DOHH2 (cell line): Measurements from ENCODE around the gene LIM2.

ENCODE experiments used
- H3F3A ChIP-seq: fragments of 200-600 bp; sonication (generic), shearing (Covaris generic); 2 replicates; pipeline ENCODE4 v1.6.0; 2016; ENCODE audit warnings: antibody characterized with exemption, mild to moderate bottlenecking; ENCODE audit not compliant: control insufficient read depth, insufficient read depth
- H3K27ac ChIP-seq: fragments of 200-600 bp; sonication (generic); 2 replicates; pipeline ENCODE4 v1.5.1; 2014; ENCODE audit warnings: low read depth, mild to moderate bottlenecking, low read length, moderate library complexity
- H3K27me3 ChIP-seq: fragments of 200-600 bp; sonication (generic); 2 replicates; pipeline ENCODE4 v1.6.1; 2014; ENCODE audit warnings: mild to moderate bottlenecking, low read length, mixed read lengths; ENCODE audit not compliant: control insufficient read depth
- H3K36me3 ChIP-seq: fragments of 200-600 bp; sonication (generic); 2 replicates; pipeline ENCODE4 v1.6.1; 2014; ENCODE audit warnings: mild to moderate bottlenecking, low read length, moderate library complexity, mixed read lengths; ENCODE audit not compliant: control insufficient read depth
- H3K4me1 ChIP-seq: fragments of 200-600 bp; sonication (generic); 2 replicates; pipeline ENCODE4 v1.6.1; 2014; ENCODE audit warnings: mild to moderate bottlenecking, low read length, mixed read lengths; ENCODE audit not compliant: control insufficient read depth
- H3K4me2 ChIP-seq: fragments of 200-600 bp; sonication (generic); 2 replicates; pipeline ENCODE4 v1.6.0; 2014; ENCODE audit warnings: mild to moderate bottlenecking, low read length, moderate library complexity
- H3K4me3 ChIP-seq: fragments of 200-600 bp; sonication (generic); 2 replicates; pipeline ENCODE4 v1.5.1; 2014; ENCODE audit warnings: mild to moderate bottlenecking, low read length, mixed read lengths
- H3K79me2 ChIP-seq: fragments of 200-600 bp; sonication (generic); 2 replicates; pipeline ENCODE4 v1.6.1; 2014; ENCODE audit warnings: mild to moderate bottlenecking, low read length, mixed read lengths; ENCODE audit not compliant: control insufficient read depth
- H3K9me2 ChIP-seq: fragments of 200-600 bp; sonication (generic); replicated peaks from 2 replicates; pipeline ENCODE4 v1.6.1; 2014; ENCODE audit warnings: mild to moderate bottlenecking, low read length, mixed read lengths; ENCODE audit not compliant: control insufficient read depth
- H3K9me3 ChIP-seq: fragments of 200-600 bp; sonication (generic); 2 replicates; pipeline ENCODE4 v1.6.1; 2014; ENCODE audit warnings: antibody characterized with exemption, low read length, mixed read lengths; ENCODE audit not compliant: control insufficient read depth, insufficient read depth
- H4K20me1 ChIP-seq: fragments of 200-600 bp; sonication (generic); 2 replicates; pipeline ENCODE4 v1.6.0; 2014; ENCODE audit warnings: low read depth, mild to moderate bottlenecking, antibody characterized with exemption, low read length, moderate library complexity; ENCODE audit not compliant: control insufficient read depth, insufficient read depth
- CTCF ChIP-seq: fragments of 200-600 bp; sonication (generic); IDR thresholded peaks from one replicate; pipeline ENCODE4 v1.5.1; 2014; ENCODE audit warnings: antibody characterized with exemption, mild to moderate bottlenecking, low read depth, low read length; ENCODE audit not compliant: poor library complexity, severe bottlenecking
- EZH2phosphoT487 ChIP-seq: fragments of 200-600 bp; sonication (generic); IDR thresholded peaks from 2 replicates; pipeline ENCODE4 v1.6.1; 2017; ENCODE audit warnings: borderline replicate concordance, mild to moderate bottlenecking, antibody characterized with exemption, low read length, moderate library complexity, mixed read lengths

LIM2 gene

GRCh38 chr19:51333836-51334460 lies 53.8 kb downstream of the LIM2 start:
- no peak overlapping the region for H3K4me2 ChIP-seq
- peaks cover 5% of the 10 kb centered on the region for H3K4me1 ChIP-seq
- TF ChIP-seq EZH2phosphoT487: no peak
- no peak for TF ChIP-seq CTCF
- no peaks in the 10 kb centered on the region for H3K36me3 ChIP-seq
- no peaks in the 10 kb centered on the region for H3K9me3 ChIP-seq
- no peaks in the 10 kb centered on the region for H3K27me3 ChIP-seq
- H3K4me3 ChIP-seq: no peak overlapping the region
- no peak overlapping the region for H3K27ac ChIP-seq
- no peaks in the 10 kb centered on the region for H3F3A ChIP-seq
- H4K20me1 ChIP-seq: no peaks in the 10 kb centered on the region
- no peaks in the 10 kb centered on the region for H3K79me2 ChIP-seq
- H3K9me2 ChIP-seq: no peaks in the 10 kb centered on the region

GRCh38 chr19:51331716-51332115 lies 56.1 kb downstream of the LIM2 start:
- no peaks in the 10 kb centered on the region for H4K20me1 ChIP-seq
- no peak overlapping the region for H3K4me2 ChIP-seq
- no peaks in the 10 kb centered on the region for H3K9me2 ChIP-seq
- H3K4me1 ChIP-seq: no peaks in the 10 kb centered on the region
- no peaks in the 10 kb centered on the region for H3F3A ChIP-seq
- H3K36me3 ChIP-seq: no peaks in the 10 kb centered on the region
- no peak overlapping the region for H3K27ac ChIP-seq
- no peak for TF ChIP-seq CTCF
- no peak for TF ChIP-seq EZH2phosphoT487
- H3K27me3 ChIP-seq: no peaks in the 10 kb centered on the region
- no peak overlapping the region for H3K4me3 ChIP-seq
- no peaks in the 10 kb centered on the region for H3K9me3 ChIP-seq
- H3K79me2 ChIP-seq: no peaks in the 10 kb centered on the region

GRCh38 chr19:51331193-51331592 lies 56.6 kb downstream of the LIM2 start:
- H3K27ac ChIP-seq: no peak overlapping the region
- no peaks in the 10 kb centered on the region for H3F3A ChIP-seq
- no peaks in the 10 kb centered on the region for H4K20me1 ChIP-seq
- no peaks in the 10 kb centered on the region for H3K36me3 ChIP-seq
- no peaks in the 10 kb centered on the region for H3K9me3 ChIP-seq
- no peaks in the 10 kb centered on the region for H3K27me3 ChIP-seq
- no peaks in the 10 kb centered on the region for H3K79me2 ChIP-seq
- H3K4me3 ChIP-seq: no peak overlapping the region
- no peak overlapping the region for H3K4me2 ChIP-seq
- H3K9me2 ChIP-seq: no peaks in the 10 kb centered on the region
- TF ChIP-seq CTCF (no peak), EZH2phosphoT487 (no peak)
- H3K4me1 ChIP-seq: no peaks in the 10 kb centered on the region
